Gastrocnemius medialis (tissue), 4 donors: ENCODE measurements around the gene FUT3. TPM values are rescaled to one million over a fixed set of nuclear protein-coding genes. Genes with fewer than 3 reads are reported as not detected.

Experiments
- ATAC-seq, 2 donors: fragments of 150-250 bp; one replicate each; pipeline ENCODE4 v1.9.1; 2016
- DNase-seq, 2 donors: peaks; one replicate each; pipeline ENCODE4 v3.0.0-alpha.2; 2019
- H3K27ac ChIP-seq, 4 donors: fragments of 200-600 bp; sonication (generic); 1 replicate in 1 of 4; 2 replicates in 3 of 4; pipeline ENCODE4 v1.5.1; 2016 to 2018; ENCODE audit warnings: mild to moderate bottlenecking in 2 of 4, moderate library complexity in 1 of 4
- H3K27me3 ChIP-seq, 3 donors: fragments of 200-600 bp; sonication (generic) in 2 of 3; 1 replicate in 1 of 3; 2 replicates in 2 of 3; pipeline versions ENCODE4 v1.5.1 to v1.6.0; 2016 to 2019; ENCODE audit warnings: mild to moderate bottlenecking in 1 of 3, moderate library complexity in 1 of 3
- H3K36me3 ChIP-seq, 2 donors: fragments of 200-600 bp; sonication (generic) in 1 of 2; one replicate each; pipeline ENCODE4 v1.5.1; 2017 to 2018
- H3K4me1 ChIP-seq, 2 donors: fragments of 200-600 bp; sonication (generic) in 1 of 2; one replicate each; pipeline ENCODE4 v1.5.1; 2016 to 2017; ENCODE audit warnings: mild to moderate bottlenecking in 2 of 2
- H3K4me3 ChIP-seq, 4 donors: fragments of 200-600 bp; sonication (generic) in 3 of 4; 1 replicate in 1 of 4; 2 replicates in 3 of 4; pipeline ENCODE4 v1.5.1; 2016 to 2019; ENCODE audit warnings: mild to moderate bottlenecking in 2 of 4
- H3K9me3 ChIP-seq, 3 donors: fragments of 200-600 bp; sonication (generic) in 2 of 3; 1 replicate in 1 of 3; 2 replicates in 2 of 3; pipeline ENCODE4 v1.5.1; 2016 to 2019
- CTCF ChIP-seq, 5 experiments: fragments of 450-650 bp in 3 of 5; fragments of 200-600 bp in 2 of 5; sonication (generic) in 2 of 5; IDR thresholded peaks in 4 of 5; conservative IDR thresholded peaks in 1 of 5; 1 replicate in 4 of 5; 2 replicates in 1 of 5; pipeline ENCODE4 v1.5.1; 2016 to 2019; ENCODE audit warnings: antibody characterized with exemption in 5 of 5, mild to moderate bottlenecking in 3 of 5, moderate library complexity in 3 of 5
- POLR2A ChIP-seq, 2 donors: fragments of 450-650 bp; IDR thresholded peaks; one replicate each; pipeline ENCODE4 v1.6.1; 2017; ENCODE audit warnings: antibody characterized with exemption in 2 of 2, mild to moderate bottlenecking in 2 of 2, moderate library complexity in 2 of 2
- in situ Hi-C, 4 donors: fragments of 200-750 bp; cut with MboI; loops; one replicate each; pipeline versions ENCODE4 v1.15.0 to v1.8.0; 2017; ENCODE audit warnings: low sequenced_read_pairs in 4 of 4
- intact Hi-C: fragments of 100-400 bp; cut with DNase I; formaldehyde crosslinking; loops from one replicate; pipeline ENCODE4 v1.15.1; 2023; ENCODE audit warnings: low total_unique reads
- total RNA-seq, 4 donors: library from RNA; depleted of rRNA; stranded (reverse); fragments of >200 nt; gene quantifications; one replicate each; pipeline versions ENCODE4 v1.1.0 to v1.2.3, GENCODE V29; 2016

FUT3 gene
- total RNA-seq, 4 donors from 2014 or later, result 0.32 TPM; not detected in 3

GRCh38 chr19:5824751-5825150 lies 26.5 kb downstream of the FUT3 start:
- Histone ChIP-seq H3K27ac (no peak overlapping the region), H3K9me3 (no peaks in the 10 kb centered on the region), H3K36me3 (no peaks in the 10 kb centered on the region), H3K4me1 (no peaks in the 10 kb centered on the region), H3K4me3 (no peak overlapping the region), H3K27me3 (peaks cover 39 to 47% (median 42%) of the 10 kb centered on the region in 3 donors)
- ATAC-seq, result no peak
- DNase-seq, result no peak
- intact Hi-C loops, result no loop called here
- TF ChIP-seq CTCF (IDR thresholded peaks at IDR 0.05 in 4 of 5, conservative IDR thresholded peaks at IDR 0.05 in 1 of 5) (no peak), POLR2A (IDR thresholded peaks at IDR 0.05) (no peak)
- in situ Hi-C loops, result no loop called here

GRCh38 chr19:5823579-5824281 lies 27.5 kb downstream of the FUT3 start:
- ATAC-seq (no peak), DNase-seq (no peak)
- H3K9me3 ChIP-seq, result no peaks in the 10 kb centered on the region
- peaks cover 29 to 41% (median 38%) of the 10 kb centered on the region in 3 donors for H3K27me3 ChIP-seq
- H3K36me3 ChIP-seq, result no peaks in the 10 kb centered on the region
- intact Hi-C loops, result no loop called here
- TF ChIP-seq CTCF (IDR thresholded peaks at IDR 0.05 in 4 of 5, conservative IDR thresholded peaks at IDR 0.05 in 1 of 5) (no peak), POLR2A (IDR thresholded peaks at IDR 0.05) (no peak)
- no peaks in the 10 kb centered on the region for H3K4me1 ChIP-seq
- in situ Hi-C loops, result no loop called here
- H3K27ac ChIP-seq, result no peak overlapping the region
- H3K4me3 ChIP-seq, result no peak overlapping the region

GRCh38 chr19:5822181-5822844 lies 28.9 kb downstream of the FUT3 start:
- Histone ChIP-seq H3K9me3 (no peaks in the 10 kb centered on the region), H3K4me1 (no peaks in the 10 kb centered on the region), H3K27me3 (peaks cover 22 to 35% (median 34%) of the 10 kb centered on the region in 3 donors), H3K4me3 (no peak overlapping the region), H3K36me3 (no peaks in the 10 kb centered on the region), H3K27ac (no peak overlapping the region)
- no peak for ATAC-seq
- DNase-seq, result no peak
- intact Hi-C loops, result no loop called here
- TF ChIP-seq POLR2A (IDR thresholded peaks at IDR 0.05), result no peak
- TF ChIP-seq CTCF (IDR thresholded peaks at IDR 0.05 in 4 of 5, conservative IDR thresholded peaks at IDR 0.05 in 1 of 5), result no peak
- in situ Hi-C loops, result no loop called here

GRCh38 chr19:5821521-5822180 lies 29.6 kb downstream of the FUT3 start:
- H3K4me1 ChIP-seq, result no peaks in the 10 kb centered on the region
- no peaks in the 10 kb centered on the region for H3K9me3 ChIP-seq
- no peak overlapping the region for H3K4me3 ChIP-seq
- ATAC-seq (no peak), DNase-seq (no peak)
- H3K27me3 ChIP-seq, result peaks cover 16 to 28% (median 27%) of the 10 kb centered on the region in 3 donors
- TF ChIP-seq CTCF (IDR thresholded peaks at IDR 0.05 in 4 of 5, conservative IDR thresholded peaks at IDR 0.05 in 1 of 5) (no peak), POLR2A (IDR thresholded peaks at IDR 0.05) (no peak)
- intact Hi-C loops (no loop called here), in situ Hi-C loops (no loop called here)
- no peaks in the 10 kb centered on the region for H3K36me3 ChIP-seq
- H3K27ac ChIP-seq, result no peak overlapping the region
